Esophagus (tissue), 2 donors: ENCODE data around the gene ELP5. TPM values are rescaled to one million over a fixed set of nuclear protein-coding genes. Genes with fewer than 3 reads are reported as not detected.

Source experiments
- H3K27ac ChIP-seq, 2 donors: one replicate each; pipeline ENCODE4 v1.5.1; 2013; ENCODE audit warnings: low read depth in 2 of 2, mild to moderate bottlenecking in 2 of 2, inconsistent platforms in 1 of 2, low read length in 1 of 2, moderate library complexity in 1 of 2
- H3K27me3 ChIP-seq, 2 donors: one replicate each; pipeline ENCODE4 v1.6.1; 2013; ENCODE audit warnings: low read length in 2 of 2, control low read depth in 1 of 2, mild to moderate bottlenecking in 1 of 2; ENCODE audit not compliant: insufficient read depth in 2 of 2, control insufficient read depth in 1 of 2
- H3K36me3 ChIP-seq, 2 donors: one replicate each; pipeline ENCODE4 v1.6.1; 2013; ENCODE audit warnings: low read length in 1 of 2; ENCODE audit not compliant: control insufficient read depth in 2 of 2, insufficient read depth in 2 of 2
- H3K4me1 ChIP-seq, 2 donors: one replicate each; pipeline ENCODE4 v1.6.1; 2013; ENCODE audit warnings: low read length in 1 of 2; ENCODE audit not compliant: control insufficient read depth in 2 of 2, insufficient read depth in 2 of 2
- H3K4me3 ChIP-seq, 2 donors: one replicate each; pipeline ENCODE4 v1.5.1; 2013; ENCODE audit warnings: low read length in 2 of 2, mild to moderate bottlenecking in 2 of 2, low read depth in 1 of 2, moderate library complexity in 1 of 2
- H3K9me3 ChIP-seq, 2 donors: one replicate each; pipeline ENCODE4 v1.6.1; 2013; ENCODE audit warnings: mild to moderate bottlenecking in 2 of 2, low read depth in 1 of 2, low read length in 1 of 2, moderate library complexity in 1 of 2; ENCODE audit not compliant: control insufficient read depth in 2 of 2, insufficient read depth in 1 of 2
- WGBS, 2 donors: extraction: QIAGEN DNeasy Blood & Tissue Kit; methylation state at CpG; one replicate each; pipeline ENCODE4 v1.1.7; 2013; 5-methylcytosine and 5-hydroxymethylcytosine counted together
- polyA plus RNA-seq, 2 donors: library from polyadenylated mRNA; stranded (reverse); fragments of 200-250 nt; gene quantifications; one replicate each; pipeline ENCODE4 v1.2.3, GENCODE V29; 2013
- donor health status: healthy with polysubstance abuse.
- donor health status: Bipolar disorder and iron deficiency.

Gene ELP5
- polyA plus RNA-seq, 2 donors: 14.7 to 39.0 TPM

GRCh38 chr17:7218758-7219157 is 33.3 kb upstream of the ELP5 start:
- Histone ChIP-seq H3K27ac (peak overlapping the region in 1 of 2 donors; percentile 100), H3K36me3 (peaks cover 11 to 25% of the 10 kb centered on the region in 2 donors), H3K27me3 (no peaks in the 10 kb centered on the region), H3K4me3 (no peak overlapping the region), H3K9me3 (no peaks in the 10 kb centered on the region), H3K4me1 (peaks cover 7 to 15% of the 10 kb centered on the region in 2 donors)
- WGBS, 2 donors: 65 to 81% methylated on average over 6 of the region's 6 CpGs

GRCh38 chr17:7219229-7219811 is 32.7 kb upstream of the ELP5 start:
- Histone ChIP-seq H3K27ac (peak overlapping the region; percentile 98 to 100), H3K4me3 (peak overlapping the region; percentile 80 to 91), H3K4me1 (peaks cover 7 to 15% of the 10 kb centered on the region in 2 donors)

GRCh38 chr17:7219812-7220592 is 32.0 kb upstream of the ELP5 start, which contains the start of the genes ACADVL and DLG4:
TSS of gene ACADVL (plus strand) at chr17:7219938. CDS start at chr17:7219985, 47 bp downstream.
TSS of gene DLG4 (minus strand) at chr17:7219836.
- WGBS, 2 donors: 0% methylated on average over 62 to 63 of the region's 63 CpGs
- Histone ChIP-seq H3K4me1 (peaks cover 7 to 15% of the 10 kb centered on the region in 2 donors), H3K27ac (peak within 1 kb of the TSS; percentile 98 to 100), H3K27me3 (no peaks in the 10 kb centered on the region), H3K4me3 (peak within 1 kb of the TSS; percentile 80 to 91), H3K9me3 (no peaks in the 10 kb centered on the region), H3K36me3 (peaks cover 17 to 35% of the 10 kb centered on the region in 2 donors)

More at GRCh38 chr17:7219229-7219811, 32.7 kb upstream of the ELP5 start:
- no peaks in the 10 kb centered on the region for H3K27me3 ChIP-seq
- WGBS, 2 donors: 14 to 16% methylated on average over 12 of the region's 12 CpGs
- H3K36me3 ChIP-seq: peaks cover 17 to 29% of the 10 kb centered on the region in 2 donors
- no peaks in the 10 kb centered on the region for H3K9me3 ChIP-seq

GRCh38 chr17:7220593-7221277 is 31.3 kb upstream of the ELP5 start:
- Histone ChIP-seq H3K36me3 (peaks cover 20 to 38% of the 10 kb centered on the region in 2 donors), H3K27ac (peak overlapping the region; percentile 98 to 100), H3K27me3 (no peaks in the 10 kb centered on the region), H3K9me3 (no peaks in the 10 kb centered on the region), H3K4me3 (peak overlapping the region; percentile 80 to 91), H3K4me1 (peaks cover 7 to 13% of the 10 kb centered on the region in 2 donors)
- 14 to 20% methylated on average over 11 of the region's 11 CpGs for WGBS, 2 donors

- Histone ChIP-seq H3K36me3 (peaks cover 23 to 44% of the 10 kb centered on the region in 2 donors), H3K27me3 (no peaks in the 10 kb centered on the region), H3K9me3 (no peaks in the 10 kb centered on the region), H3K27ac (peak overlapping the region; percentile 98 to 100), H3K4me1 (peaks cover 7 to 13% of the 10 kb centered on the region in 2 donors), H3K4me3 (peak overlapping the region in 1 of 2 donors; percentile 80)
- 58 to 67% methylated on average over 10 of the region's 10 CpGs for WGBS, 2 donors
These were observed 30.5 kb upstream of the ELP5 start for GRCh38 chr17:7221278-7222092.

GRCh38 chr17:7222093-7222971 is 29.7 kb upstream of the ELP5 start:
- Histone ChIP-seq H3K4me3 (no peak overlapping the region), H3K27ac (peak overlapping the region in 1 of 2 donors; percentile 26), H3K4me1 (peaks cover 8 to 13% of the 10 kb centered on the region in 2 donors), H3K36me3 (peaks cover 23 to 52% of the 10 kb centered on the region in 2 donors), H3K27me3 (no peaks in the 10 kb centered on the region), H3K9me3 (no peaks in the 10 kb centered on the region)
- 70 to 74% methylated on average over 15 of the region's 15 CpGs for WGBS, 2 donors

GRCh38 chr17:7222972-7223292 is 29.1 kb upstream of the ELP5 start:
- no peaks in the 10 kb centered on the region for H3K27me3 ChIP-seq
- H3K36me3 ChIP-seq: peaks cover 23 to 54% of the 10 kb centered on the region in 2 donors
- WGBS, 2 donors: 73 to 74% methylated on average over 7 of the region's 7 CpGs
- peak overlapping the region in 1 of 2 donors; percentile 26 for H3K27ac ChIP-seq
- H3K9me3 ChIP-seq: no peaks in the 10 kb centered on the region
- H3K4me1 ChIP-seq: peaks cover 13 to 14% of the 10 kb centered on the region in 2 donors
- no peak overlapping the region for H3K4me3 ChIP-seq

GRCh38 chr17:7223375-7223774 is 28.6 kb upstream of the ELP5 start:
- Histone ChIP-seq H3K36me3 (peaks cover 23 to 54% of the 10 kb centered on the region in 2 donors), H3K27ac (peak overlapping the region in 1 of 2 donors; percentile 26), H3K27me3 (no peaks in the 10 kb centered on the region), H3K4me1 (peaks cover 10 to 15% of the 10 kb centered on the region in 2 donors), H3K9me3 (no peaks in the 10 kb centered on the region), H3K4me3 (no peak overlapping the region)
- 76 to 82% methylated on average over 4 of the region's 4 CpGs for WGBS, 2 donors
